GM12891 (cell line): ENCODE measurements around the gene LRRC26.

Experiments used
- PAX5 ChIP-seq: IDR thresholded peaks from 2 replicates; pipeline ENCODE4 v1.6.1; 2011; ENCODE audit warnings: low read length, moderate library complexity, mild to moderate bottlenecking; ENCODE audit not compliant: insufficient read depth, severe bottlenecking
- POLR2A ChIP-seq: IDR thresholded peaks from 2 replicates; pipeline ENCODE4 v1.6.1; 2011; ENCODE audit warnings: low read depth, low read length, control low read depth
- POLR2AphosphoS5 ChIP-seq: IDR thresholded peaks from 2 replicates; pipeline ENCODE4 v1.6.1; 2011; ENCODE audit warnings: low read depth, low read length, control low read depth
- POU2F2 ChIP-seq: IDR thresholded peaks from 2 replicates; pipeline ENCODE4 v1.6.1; 2011; ENCODE audit warnings: low read depth, mild to moderate bottlenecking, control low read depth, low read length, moderate library complexity
- SPI1 ChIP-seq: IDR thresholded peaks from 2 replicates; pipeline ENCODE4 v1.6.1; 2011; ENCODE audit warnings: low read depth, low read length, control low read depth
- TAF1 ChIP-seq: IDR thresholded peaks from 2 replicates; pipeline ENCODE4 v1.6.1; 2011; ENCODE audit warnings: low read depth, low read length, control low read depth

- TF ChIP-seq POLR2AphosphoS5, result no peak
- no peak for TF ChIP-seq POLR2A
- no peak for TF ChIP-seq SPI1
- no peak for TF ChIP-seq PAX5
- no peak for TF ChIP-seq TAF1
- no peak for TF ChIP-seq POU2F2
Measured at GRCh38 chr9:137192859-137193258, 23.0 kb upstream of the LRRC26 start.
